Activated T-cell treated with anti-CD3 and anti-CD28 coated beads for 48 hours (primary cell): Measurements from ENCODE around the gene GTF2H4.
"Not testable (repeated sequence)": the region's sequence is repeated elsewhere in the genome, so short reads cannot be mapped to it uniquely, and the experiment has no call there.

ENCODE experiments used
- DNase-seq: peaks from one replicate; pipeline ENCODE4 v3.0.0-alpha.2; 2020; ENCODE audit warnings: low read depth

The GTF2H4 gene

DNA sequence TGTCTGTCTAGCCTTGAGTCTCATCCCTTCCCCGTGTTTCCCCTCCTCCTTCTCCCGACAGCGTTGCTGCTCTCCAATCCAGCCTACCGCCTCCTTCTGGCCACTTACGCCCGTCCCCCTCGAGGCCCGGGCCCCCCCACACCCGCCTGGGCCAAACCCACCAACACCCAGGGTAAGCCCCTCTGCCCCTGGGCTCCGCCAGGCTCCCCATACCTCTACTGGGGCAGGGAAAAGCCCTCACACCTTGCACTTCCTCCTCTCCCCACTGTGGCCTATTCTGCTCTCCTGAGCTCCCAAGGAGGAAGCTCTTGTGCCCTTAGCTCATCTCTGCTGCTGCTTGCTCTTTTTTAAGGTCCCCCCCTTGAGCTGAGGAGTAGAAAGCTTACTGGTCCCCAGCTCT is 12.7 kb upstream of the GTF2H4 start:
- no peak for DNase-seq

DNA sequence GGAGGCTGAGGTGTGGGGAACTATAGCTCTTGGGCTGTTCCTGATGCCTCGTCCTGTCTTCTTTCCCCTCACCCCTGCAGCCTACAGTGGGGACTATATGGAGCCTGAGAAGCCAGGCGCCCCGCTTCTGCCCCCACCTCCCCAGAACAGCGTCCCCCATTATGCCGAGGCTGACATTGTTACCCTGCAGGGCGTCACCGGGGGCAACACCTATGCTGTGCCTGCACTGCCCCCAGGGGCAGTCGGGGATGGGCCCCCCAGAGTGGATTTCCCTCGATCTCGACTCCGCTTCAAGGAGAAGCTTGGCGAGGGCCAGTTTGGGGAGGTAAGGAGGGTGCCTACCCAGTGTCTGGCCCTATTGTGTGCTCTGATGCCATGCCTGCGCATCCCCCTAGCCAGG is 11.5 kb upstream of the GTF2H4 start:
- no peak for DNase-seq

DNA sequence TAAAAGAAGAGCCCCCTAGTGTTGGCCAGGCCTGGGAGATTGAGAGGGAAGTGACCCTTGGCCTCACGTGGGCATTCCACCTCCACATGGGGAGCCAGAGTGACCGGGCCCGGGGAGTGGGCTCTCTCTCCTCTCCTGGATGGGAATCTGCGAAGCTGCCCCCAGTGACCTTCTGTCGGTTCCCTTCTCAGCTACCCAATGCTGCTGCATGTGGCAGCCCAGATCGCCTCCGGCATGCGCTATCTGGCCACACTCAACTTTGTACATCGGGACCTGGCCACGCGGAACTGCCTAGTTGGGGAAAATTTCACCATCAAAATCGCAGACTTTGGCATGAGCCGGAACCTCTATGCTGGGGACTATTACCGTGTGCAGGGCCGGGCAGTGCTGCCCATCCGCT is 10.1 kb upstream of the GTF2H4 start:
- DNase-seq, result no peak

DNA sequence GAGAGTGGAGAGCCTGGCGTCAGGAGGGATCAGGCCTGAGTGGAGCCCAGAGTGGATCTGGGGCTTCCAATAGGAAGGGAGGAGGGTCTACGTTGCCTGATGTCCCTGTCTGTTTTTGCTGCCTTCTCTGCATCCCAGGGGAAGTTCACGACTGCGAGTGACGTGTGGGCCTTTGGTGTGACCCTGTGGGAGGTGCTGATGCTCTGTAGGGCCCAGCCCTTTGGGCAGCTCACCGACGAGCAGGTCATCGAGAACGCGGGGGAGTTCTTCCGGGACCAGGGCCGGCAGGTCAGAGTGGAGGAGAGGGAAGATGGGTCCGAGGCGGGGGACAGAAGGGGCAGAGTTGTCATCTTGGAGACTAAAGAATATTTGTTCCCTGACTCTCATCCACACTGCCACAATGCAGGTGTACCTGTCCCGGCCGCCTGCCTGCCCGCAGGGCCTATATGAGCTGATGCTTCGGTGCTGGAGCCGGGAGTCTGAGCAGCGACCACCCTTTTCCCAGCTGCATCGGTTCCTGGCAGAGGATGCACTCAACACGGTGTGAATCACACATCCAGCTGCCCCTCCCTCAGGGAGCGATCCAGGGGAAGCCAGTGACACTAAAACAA is 9.2 kb upstream of the GTF2H4 start:
- no peak for DNase-seq

DNA sequence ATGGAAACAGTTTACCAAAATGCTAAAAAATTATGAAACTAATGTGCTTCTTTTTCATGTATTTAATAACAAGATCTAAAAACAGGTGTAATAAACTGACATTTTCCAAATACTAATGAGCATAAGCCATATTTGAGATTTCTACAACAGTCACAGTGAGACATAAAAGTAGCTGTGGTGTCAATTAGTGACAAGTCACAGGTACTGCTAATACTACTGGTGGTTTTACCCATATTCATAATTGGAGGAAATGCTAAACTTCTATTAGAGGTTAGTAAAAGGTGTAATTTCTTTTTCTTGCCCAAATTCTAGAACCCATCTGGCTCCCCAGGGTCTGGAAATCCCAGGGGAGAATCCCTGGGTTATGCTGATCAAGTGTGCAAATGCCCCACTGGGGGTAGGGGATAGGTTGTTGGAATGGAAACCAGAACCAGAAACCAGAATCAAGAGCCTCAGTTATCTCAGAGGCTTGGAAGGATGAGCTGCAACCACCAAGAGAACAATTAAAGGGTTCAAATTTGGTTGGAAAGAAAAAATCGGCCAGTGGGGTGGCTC is 7.1 kb upstream of the GTF2H4 start:
- DNase-seq, result no peak

DNA sequence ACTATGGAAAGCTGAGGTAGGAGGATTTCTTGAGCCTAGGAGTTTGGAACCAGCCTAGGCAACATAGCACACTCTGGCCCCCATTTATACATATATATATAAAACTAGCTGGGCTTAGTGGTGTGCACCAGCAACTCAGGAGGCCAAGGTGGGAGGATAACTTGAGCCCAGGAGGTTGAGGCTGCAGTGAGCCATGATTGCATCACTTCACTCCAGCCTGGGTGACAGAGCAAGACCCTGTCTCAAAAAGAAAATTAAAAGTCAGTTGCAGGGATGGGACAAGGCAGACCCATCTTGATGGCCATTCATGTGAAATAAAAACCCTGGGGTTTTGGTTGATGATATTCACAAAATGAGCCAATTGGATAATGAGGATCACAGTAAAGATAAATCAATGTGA is 6.6 kb upstream of the GTF2H4 start:
- DNase-seq, result no peak

DNA sequence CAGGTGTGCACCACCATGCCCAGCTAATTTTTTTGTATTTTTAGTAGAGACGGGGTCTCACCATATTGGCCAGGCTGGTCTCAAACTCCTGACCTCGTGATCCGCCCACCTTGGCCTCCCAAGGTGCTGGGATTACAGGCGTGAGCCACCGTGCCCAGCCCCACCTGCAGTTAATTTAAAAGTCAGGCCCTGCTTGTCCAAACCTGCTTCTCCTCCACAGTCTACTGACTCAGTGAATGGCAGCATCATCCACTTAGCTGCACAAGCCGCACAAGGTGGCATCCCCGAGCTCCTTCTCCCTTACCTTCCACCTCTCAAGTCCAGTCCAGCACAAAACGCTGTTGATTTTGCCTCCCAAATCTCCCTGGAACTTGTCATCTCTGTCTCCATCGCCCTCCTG is 5.8 kb upstream of the GTF2H4 start:
- DNase-seq, result not testable (repeated sequence)

DNA sequence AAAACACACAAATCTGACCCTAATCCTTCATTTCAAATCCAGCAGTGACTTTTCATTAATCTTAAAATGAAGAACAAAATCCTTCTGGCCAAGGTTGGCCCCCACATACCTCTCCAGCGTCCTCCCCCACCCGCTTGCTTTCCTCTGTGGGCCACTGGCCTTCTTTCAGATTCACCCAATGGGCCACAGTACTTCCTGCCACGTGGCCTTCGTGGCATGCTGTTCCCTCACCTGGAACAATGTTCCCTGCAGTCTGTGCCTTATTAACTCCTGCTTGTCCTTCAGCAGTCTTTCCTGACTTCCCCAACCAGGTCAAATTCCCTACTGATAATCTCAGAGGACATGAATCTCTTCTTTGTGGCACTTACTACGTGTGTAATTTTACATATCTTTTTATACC is 5.3 kb upstream of the GTF2H4 start:
- DNase-seq, result no peak

DNA sequence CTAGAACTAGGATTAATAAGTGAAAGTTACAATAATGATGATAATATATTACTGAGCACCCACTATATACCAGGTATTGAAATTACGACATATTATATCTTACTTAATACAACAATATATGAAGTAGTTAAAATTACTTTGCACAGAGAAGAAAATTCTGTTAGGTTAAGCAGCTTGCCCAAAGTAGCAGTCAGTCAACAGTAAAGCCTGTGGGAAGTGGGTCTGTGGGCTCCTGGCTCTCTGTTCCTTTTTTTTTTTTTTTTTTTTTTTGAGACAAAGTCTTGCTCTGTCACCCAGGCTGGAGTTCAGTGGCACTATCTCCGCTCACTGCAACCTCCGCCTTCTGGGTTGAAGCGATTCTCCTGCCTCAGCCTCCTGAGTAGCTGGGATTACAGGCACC is 4.8 kb upstream of the GTF2H4 start:
- no peak for DNase-seq

DNA sequence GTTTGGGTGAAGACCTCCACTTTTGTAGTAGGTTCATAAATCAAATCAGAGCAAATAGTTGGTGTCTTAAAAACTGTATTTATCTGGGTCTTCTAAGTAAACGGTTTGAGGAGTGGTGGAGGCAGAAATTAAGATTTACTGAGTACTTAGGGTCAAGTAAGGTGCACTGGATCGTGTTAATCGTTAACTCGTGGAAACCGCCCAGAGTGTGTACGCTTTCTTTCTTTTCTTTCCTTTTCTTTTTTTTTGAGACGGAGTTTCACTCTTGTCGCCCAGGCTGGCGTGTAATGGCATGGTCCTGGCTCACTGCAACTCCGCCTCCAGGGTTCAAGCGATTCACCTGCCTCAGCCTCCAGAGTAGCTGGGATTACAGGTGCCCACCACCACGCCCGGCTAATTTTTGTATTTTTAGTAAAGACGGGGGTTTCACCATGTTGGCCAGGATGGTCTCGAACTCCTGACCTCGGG is 683 bp upstream of the GTF2H4 start:
- not testable (repeated sequence) for DNase-seq

DNA sequence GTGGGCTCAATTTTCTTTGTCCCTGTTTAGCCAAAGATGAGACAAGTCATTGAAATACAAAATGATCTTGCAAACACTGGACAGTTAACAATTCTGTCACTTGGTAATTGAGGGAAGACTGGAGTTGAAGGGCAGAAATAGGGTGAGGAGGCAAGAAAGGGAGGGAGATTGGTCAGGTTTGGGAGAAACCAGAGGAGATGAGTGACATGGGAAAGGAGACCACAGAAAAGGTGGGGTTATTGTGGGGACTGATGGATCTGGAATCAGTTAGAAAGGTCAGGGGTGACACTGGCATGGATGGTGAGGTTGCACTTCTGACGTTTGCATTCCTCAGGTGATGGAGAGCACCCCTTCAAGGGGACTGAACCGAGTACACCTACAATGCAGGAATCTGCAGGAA is 693 bp downstream of the GTF2H4 start:
- DNase-seq, result no peak

DNA sequence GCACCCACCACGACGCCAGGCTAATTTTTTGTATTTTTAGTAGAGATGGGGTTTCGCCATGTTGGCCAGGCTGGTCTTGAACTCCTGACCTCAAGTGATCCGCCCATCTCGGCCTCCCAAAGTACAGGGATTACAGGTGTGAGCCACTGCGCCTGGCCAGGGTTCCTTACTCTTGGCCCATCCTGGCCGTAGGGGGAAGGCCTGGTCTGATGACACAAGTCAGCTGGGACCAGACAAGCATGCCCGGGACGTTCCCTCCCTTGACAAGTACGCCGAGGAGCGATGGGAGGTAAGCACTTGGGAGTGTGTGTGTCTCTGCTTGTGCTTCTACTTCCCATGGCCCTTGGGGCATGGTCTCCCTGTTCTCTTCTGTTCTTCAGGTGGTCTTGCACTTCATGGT is 2.5 kb downstream of the GTF2H4 start:
- DNase-seq, result not testable (repeated sequence)

DNA sequence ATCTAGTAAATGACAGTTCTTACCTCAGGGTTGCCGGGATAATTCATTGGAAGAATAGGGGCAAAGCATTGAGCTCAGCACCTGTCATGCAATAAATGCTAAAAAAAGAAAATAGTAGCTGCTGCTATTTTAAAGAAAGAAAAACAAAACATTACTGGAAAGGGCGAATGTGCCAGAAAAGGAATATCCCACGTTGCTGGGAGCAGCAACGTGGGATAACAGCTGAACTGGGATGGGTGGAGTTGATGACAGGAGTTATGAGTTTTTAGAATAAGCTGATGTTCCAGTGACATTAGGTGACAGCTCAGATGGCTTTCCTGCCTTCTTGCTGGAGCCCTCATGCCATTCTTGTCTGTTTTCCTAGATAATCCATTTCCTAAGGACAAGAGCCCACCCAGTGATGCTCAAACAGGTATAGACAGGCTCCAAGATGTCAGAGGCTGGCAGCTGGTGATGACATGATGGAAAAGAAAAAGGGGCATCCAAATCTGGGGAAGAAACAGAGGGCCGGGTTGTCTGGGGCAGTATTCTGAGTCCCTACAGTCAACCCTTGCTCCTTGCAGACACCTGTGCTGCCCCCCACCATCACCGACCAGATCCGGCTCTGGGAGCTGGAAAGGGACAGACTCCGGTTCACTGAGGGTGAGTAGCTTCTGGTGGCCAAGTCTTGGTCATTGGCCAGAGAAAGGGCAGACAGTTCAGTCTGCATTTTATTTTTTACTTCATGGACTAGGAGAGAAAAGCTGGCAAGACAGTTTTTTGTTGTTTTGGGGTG is 4.9 kb downstream of the GTF2H4 start:
- DNase-seq, result no peak

DNA sequence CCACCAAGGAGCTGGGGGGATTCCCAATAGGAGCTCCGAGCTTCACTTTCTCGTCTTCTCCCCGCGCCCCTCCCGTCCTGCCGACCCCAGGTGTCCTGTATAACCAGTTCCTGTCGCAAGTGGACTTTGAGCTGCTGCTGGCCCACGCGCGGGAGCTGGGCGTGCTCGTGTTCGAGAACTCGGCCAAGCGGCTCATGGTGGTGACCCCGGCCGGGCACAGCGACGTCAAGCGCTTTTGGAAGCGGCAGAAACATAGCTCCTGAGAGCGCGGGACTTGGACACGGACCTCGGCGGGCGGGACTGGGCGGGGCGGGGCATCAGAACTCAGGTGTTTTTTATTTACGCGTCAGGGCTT is 5.7 kb downstream of the GTF2H4 start:
- DNase-seq, result no peak

DNA sequence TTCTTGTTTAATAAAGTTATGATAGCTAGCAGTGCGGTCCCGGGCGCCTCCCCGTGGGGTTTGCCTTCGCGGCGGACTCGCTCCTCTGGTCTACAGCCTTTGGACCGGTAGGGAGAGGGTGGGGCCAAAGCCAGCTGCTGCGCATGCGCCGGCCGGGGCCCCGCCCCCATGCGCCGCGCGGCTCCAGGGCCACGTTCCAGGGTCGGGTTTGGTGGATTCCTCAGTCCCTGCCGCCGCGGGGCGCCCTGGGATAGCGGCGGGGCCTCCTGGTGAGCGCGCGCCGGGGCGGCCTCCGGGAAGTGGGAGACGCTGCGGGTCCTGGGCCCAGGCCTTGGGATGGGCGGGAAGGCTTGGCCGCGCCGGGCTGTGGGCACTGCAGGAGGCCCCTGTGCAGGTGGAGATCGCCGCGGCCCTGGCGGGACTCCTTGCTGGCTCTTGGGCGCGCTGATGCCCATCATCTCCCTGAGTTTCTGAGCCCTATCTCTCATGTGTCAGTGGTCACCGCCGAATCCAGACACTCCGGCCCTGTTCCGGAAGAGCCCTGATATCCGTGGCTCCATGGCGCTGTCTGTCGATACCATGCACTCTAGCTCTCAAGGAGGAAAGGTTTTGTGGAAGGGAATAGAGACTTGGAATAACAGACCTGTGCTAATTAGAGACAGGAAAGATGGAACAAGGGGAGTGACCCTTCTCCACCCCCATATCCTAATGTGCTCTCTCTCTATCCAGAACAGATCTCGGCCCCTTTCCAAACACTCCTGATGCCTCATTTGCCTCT is 6.3 kb downstream of the GTF2H4 start, which contains the start of gene VARS2:
TSS of gene VARS2 (plus strand) at position 163 of the 778 bp plus-strand sequence. CDS start at position 762, 599 bp downstream.
- DNase-seq, result peak; percentile 91

DNA sequence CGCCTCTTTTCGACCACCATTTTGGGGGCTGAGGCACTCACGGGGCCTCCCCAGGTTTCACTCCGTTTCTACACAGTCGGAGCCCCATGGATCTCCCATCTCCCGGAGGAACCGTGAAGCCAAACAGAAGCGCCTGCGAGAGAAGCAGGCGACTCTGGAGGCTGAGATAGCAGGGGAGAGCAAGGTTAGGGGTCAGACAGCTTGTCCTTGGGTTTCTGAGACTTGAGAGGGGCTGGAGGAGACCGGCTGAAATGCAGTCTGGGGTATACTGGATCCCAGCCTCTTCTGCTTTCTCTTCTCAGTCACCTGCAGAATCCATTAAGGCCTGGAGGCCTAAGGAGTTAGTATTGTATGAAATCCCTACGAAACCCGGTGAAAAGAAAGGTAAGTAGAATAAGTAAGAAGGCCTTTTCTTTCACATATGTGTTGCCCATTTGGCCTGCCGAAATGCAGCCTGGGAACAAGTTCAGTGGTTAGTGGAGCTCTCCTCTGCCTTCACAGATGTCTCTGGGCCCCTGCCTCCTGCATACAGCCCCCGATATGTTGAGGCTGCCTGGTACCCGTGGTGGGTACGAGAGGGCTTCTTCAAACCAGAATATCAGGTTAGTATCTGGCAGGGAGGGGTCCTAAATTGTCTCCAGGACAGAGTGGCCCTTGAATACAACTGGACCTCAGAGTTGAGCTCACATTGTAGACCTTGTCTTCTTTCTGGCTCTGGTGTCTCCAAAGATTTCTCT is 7.0 kb downstream of the GTF2H4 start:
- DNase-seq, result peak; percentile 5

DNA sequence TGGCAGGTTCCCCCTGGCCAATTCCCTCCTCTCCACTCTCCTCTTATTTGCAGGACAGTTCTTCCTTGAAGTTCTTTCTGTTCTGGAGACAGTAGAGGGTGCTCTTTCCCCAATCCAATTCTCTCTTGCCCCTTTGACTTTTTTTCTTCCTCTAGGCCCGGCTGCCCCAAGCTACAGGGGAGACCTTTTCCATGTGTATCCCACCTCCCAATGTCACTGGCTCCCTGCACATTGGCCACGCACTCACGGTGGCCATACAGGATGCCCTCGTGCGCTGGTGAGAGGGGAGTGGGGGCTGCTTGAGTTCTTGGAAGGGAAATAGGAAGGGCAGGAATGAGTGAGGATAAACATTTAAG is 7.6 kb downstream of the GTF2H4 start:
- no peak for DNase-seq

DNA sequence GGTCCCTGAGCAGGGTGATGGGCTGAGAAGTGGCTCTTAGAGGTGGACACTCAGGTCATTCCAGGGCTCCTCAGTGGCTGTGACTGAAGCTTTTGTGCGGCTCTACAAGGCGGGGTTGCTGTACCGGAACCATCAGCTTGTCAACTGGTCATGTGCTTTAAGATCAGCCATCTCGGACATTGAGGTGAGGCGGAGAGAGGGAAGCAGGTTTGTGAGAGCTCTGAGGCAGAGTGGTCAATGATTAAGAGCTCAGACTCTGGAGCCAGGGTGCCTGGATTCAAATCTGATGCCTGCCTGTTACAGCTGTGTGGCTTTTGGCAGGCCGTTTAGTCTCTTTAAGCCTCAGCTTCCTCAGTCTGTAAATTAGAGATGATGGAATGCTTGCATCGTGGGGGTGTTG is 9.0 kb downstream of the GTF2H4 start:
- no peak for DNase-seq

DNA sequence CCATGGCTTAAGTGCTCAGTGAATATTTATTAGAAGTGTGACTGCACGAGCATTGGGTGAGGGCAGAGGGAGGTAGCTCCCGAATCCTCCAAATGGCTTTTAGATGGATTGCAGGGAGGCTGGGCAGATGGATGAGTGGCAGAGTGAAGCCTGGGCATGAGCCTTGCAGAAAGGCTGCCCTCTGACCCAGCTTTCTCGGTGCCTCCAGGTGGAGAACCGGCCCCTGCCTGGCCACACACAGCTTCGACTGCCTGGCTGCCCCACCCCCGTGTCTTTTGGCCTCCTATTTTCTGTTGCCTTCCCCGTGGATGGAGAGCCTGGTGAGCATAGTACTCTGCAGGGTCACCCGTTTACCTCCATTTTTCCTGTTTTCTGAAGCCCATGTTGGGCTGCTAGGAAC is 9.5 kb downstream of the GTF2H4 start:
- DNase-seq, result no peak

DNA sequence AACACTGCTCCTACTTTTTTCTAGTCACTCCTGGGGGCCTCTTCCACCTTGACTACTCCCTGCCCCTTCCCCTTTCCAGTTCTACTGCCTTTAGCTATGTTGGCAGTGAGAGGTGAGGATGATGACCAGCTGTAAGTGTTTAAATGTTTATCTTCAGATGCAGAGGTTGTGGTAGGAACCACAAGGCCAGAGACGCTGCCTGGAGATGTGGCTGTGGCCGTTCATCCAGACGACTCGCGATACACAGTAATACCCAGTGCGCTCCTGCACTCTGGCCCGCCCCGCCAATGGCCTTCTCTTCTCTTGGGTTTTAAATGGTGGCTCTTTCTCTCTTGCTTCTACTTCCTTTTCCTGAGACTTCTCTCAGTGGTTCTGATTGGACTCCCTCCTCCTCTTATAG is 10.7 kb downstream of the GTF2H4 start:
- DNase-seq, result no peak

DNA sequence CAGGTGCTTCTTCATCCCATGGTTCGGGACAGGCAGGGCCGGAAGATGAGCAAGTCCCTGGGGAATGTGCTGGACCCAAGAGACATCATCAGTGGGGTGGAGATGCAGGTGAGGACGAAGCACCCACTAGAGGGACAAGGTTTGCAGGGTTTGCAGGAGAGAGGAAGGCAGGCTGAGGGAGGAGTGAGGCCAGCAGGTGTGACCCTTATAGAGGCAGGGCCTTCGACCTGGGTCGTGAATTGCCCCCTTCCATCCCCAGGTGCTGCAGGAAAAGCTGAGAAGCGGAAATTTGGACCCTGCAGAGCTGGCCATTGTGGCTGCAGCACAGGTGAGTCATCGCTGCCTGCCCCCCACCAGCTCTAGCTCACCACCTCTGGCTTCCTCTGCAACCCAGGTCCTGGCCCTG is 14.4 kb downstream of the GTF2H4 start:
- no peak for DNase-seq

DNA sequence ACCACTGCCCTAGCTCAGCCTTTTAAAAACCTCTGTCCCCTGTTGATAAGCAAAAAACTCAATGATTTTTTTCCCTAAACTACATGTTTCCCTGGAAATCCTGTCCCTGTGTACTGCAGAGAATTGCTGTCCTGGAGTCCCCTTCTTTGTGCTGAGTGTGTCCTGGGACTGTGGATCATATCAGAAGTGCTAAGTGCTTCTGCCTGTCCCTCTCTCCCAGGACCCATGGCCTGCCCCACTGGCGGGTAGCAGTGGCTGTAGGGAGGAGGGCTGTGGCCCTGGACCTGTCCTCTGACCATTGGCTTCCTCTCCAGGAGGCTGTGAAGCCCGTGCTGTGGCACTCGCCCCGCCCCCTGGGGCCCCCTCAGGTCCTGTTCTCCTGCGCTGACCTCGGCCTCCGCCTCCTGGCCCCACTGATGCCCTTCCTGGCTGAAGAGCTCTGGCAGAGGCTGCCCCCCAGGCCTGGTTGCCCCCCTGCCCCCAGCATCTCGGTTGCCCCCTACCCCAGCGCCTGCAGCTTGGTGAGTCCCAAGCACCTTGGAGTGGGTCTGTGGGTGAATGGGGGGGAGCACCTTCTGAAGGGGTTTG is 16.1 kb downstream of the GTF2H4 start:
- DNase-seq, result not testable (repeated sequence)
